Activated T-cell treated with anti-CD3 and anti-CD28 coated beads, Interleukin-2, amount 50 U/mL, for 72 hours (primary cell): ENCODE measurements around the gene LHPP. TPM values are rescaled to one million over a fixed set of nuclear protein-coding genes. Genes with fewer than 3 reads are reported as not detected.
A peak's percentile ranks its signal among the peaks of the same experiment; 100 is the strongest.

ENCODE experiments used
- ATAC-seq, 2 donors: fragments of 150-1000 bp; cut with Tn5 transposase; replicated peaks in 1 of 2; 2 replicates each; pipeline ENCODE4 v1.10.0; 2021; ENCODE audit warnings: moderate library complexity in 2 of 2, mild to moderate bottlenecking in 1 of 2
- DNase-seq, 2 donors: peaks; one replicate each; pipeline ENCODE4 v3.0.0; 2021 to 2022; ENCODE audit warnings: mixed read lengths in 1 of 2
- H3K27ac Mint-ChIP-seq: one replicate; pipeline ENCODE4 v1.8.0; 2022; ENCODE audit warnings: mild to moderate bottlenecking, moderate library complexity, mixed read lengths
- H3K27me3 Mint-ChIP-seq: one replicate; pipeline ENCODE4 v1.8.0; 2022; ENCODE audit warnings: low read depth, mixed read lengths
- H3K36me3 Mint-ChIP-seq, 2 donors: one replicate each; pipeline ENCODE4 v1.8.0; 2022; ENCODE audit warnings: mixed read lengths in 2 of 2, mild to moderate bottlenecking in 1 of 2; ENCODE audit not compliant: insufficient read depth in 2 of 2
- H3K4me1 Mint-ChIP-seq: one replicate; pipeline ENCODE4 v1.8.0; 2022; ENCODE audit warnings: low read depth, mixed read lengths
- H3K4me3 Mint-ChIP-seq, 2 donors: one replicate each; pipeline ENCODE4 v1.8.0; 2022; ENCODE audit warnings: mild to moderate bottlenecking in 2 of 2, mixed read lengths in 2 of 2, moderate library complexity in 2 of 2
- H3K9me3 Mint-ChIP-seq, 2 donors: one replicate each; pipeline ENCODE4 v1.8.0; 2022; ENCODE audit warnings: mixed read lengths in 2 of 2
- total RNA-seq, 2 donors: library from RNA; stranded (reverse); gene quantifications; one replicate each; pipeline ENCODE4 v1.2.3, GENCODE V29; 2022

The LHPP gene
- total RNA-seq, 2 donors from 2014 or later = 8.7 to 13.5 TPM

GRCh38 chr10:124612611-124613498 is 151.2 kb downstream of the LHPP start:
- Mint-ChIP-seq H3K4me1 (peaks cover 40% of the 10 kb centered on the region), H3K9me3 (no peaks in the 10 kb centered on the region), H3K4me3 (peak overlapping the region in 1 of 2 donors; percentile 16), H3K27me3 (no peaks in the 10 kb centered on the region), H3K36me3 (no peaks in the 10 kb centered on the region), H3K27ac (peak overlapping the region; percentile 1)
- ATAC-seq (peak; percentile 26 to 38), DNase-seq (peak in 1 of 2 donors; percentile 13)

GRCh38 chr10:124614003-124614659 is 152.5 kb downstream of the LHPP start:
- Mint-ChIP-seq H3K4me1 (peaks cover 42% of the 10 kb centered on the region), H3K36me3 (no peaks in the 10 kb centered on the region), H3K27me3 (no peaks in the 10 kb centered on the region), H3K9me3 (no peaks in the 10 kb centered on the region), H3K4me3 (peak overlapping the region in 1 of 2 donors; percentile 59), H3K27ac (no peak overlapping the region)
- peak; percentile 58 to 69 for ATAC-seq
- peak; percentile 68 to 71 for DNase-seq

- no peaks in the 10 kb centered on the region for H3K27me3 Mint-ChIP-seq
- H3K36me3 Mint-ChIP-seq = no peaks in the 10 kb centered on the region
- H3K4me3 Mint-ChIP-seq = no peak overlapping the region
- DNase-seq = no peak
- H3K4me1 Mint-ChIP-seq = peaks cover 50% of the 10 kb centered on the region
- H3K9me3 Mint-ChIP-seq = no peaks in the 10 kb centered on the region
- H3K27ac Mint-ChIP-seq = no peak overlapping the region
- ATAC-seq = no peak
Measured at GRCh38 chr10:124615259-124615658, 153.6 kb downstream of the LHPP start.

GRCh38 chr10:124616040-124616835 is 154.6 kb downstream of the LHPP start:
- H3K4me3 Mint-ChIP-seq = peak overlapping the region; percentile 7 to 20
- no peaks in the 10 kb centered on the region for H3K36me3 Mint-ChIP-seq
- no peaks in the 10 kb centered on the region for H3K9me3 Mint-ChIP-seq
- H3K4me1 Mint-ChIP-seq = peaks cover 51% of the 10 kb centered on the region
- DNase-seq (no peak), ATAC-seq (peak in 1 of 2 donors; percentile 10)
- H3K27me3 Mint-ChIP-seq = no peaks in the 10 kb centered on the region
- H3K27ac Mint-ChIP-seq = no peak overlapping the region

GRCh38 chr10:124616836-124617130 is 155.2 kb downstream of the LHPP start:
- no peak for DNase-seq
- no peak for ATAC-seq
- Mint-ChIP-seq H3K27me3 (no peaks in the 10 kb centered on the region), H3K9me3 (no peaks in the 10 kb centered on the region), H3K36me3 (no peaks in the 10 kb centered on the region), H3K27ac (no peak overlapping the region), H3K4me3 (no peak overlapping the region), H3K4me1 (peaks cover 46% of the 10 kb centered on the region)

GRCh38 chr10:124618470-124619073 is 156.9 kb downstream of the LHPP start:
- peaks cover 34% of the 10 kb centered on the region for H3K4me1 Mint-ChIP-seq
- H3K27ac Mint-ChIP-seq = no peak overlapping the region
- ATAC-seq = no peak
- DNase-seq = no peak
- H3K4me3 Mint-ChIP-seq = no peak overlapping the region
- H3K36me3 Mint-ChIP-seq = no peaks in the 10 kb centered on the region
- no peaks in the 10 kb centered on the region for H3K27me3 Mint-ChIP-seq
- H3K9me3 Mint-ChIP-seq = no peaks in the 10 kb centered on the region

GRCh38 chr10:124619195-124619594 is 157.6 kb downstream of the LHPP start:
- Mint-ChIP-seq H3K27ac (no peak overlapping the region), H3K4me1 (peaks cover 27% of the 10 kb centered on the region), H3K27me3 (no peaks in the 10 kb centered on the region), H3K36me3 (no peaks in the 10 kb centered on the region), H3K9me3 (no peaks in the 10 kb centered on the region), H3K4me3 (no peak overlapping the region)
- DNase-seq (no peak), ATAC-seq (peak in 1 of 2 donors; percentile 4)

- no peak for DNase-seq
- no peak overlapping the region for H3K4me3 Mint-ChIP-seq
- H3K27ac Mint-ChIP-seq = no peak overlapping the region
- H3K27me3 Mint-ChIP-seq = peaks cover under 1% of the 10 kb centered on the region
- ATAC-seq = no peak
- H3K4me1 Mint-ChIP-seq = peaks cover 20% of the 10 kb centered on the region
- no peaks in the 10 kb centered on the region for H3K9me3 Mint-ChIP-seq
- no peaks in the 10 kb centered on the region for H3K36me3 Mint-ChIP-seq
Measured at GRCh38 chr10:124619802-124620490, 158.3 kb downstream of the LHPP start.

- peaks cover 17% of the 10 kb centered on the region for H3K4me1 Mint-ChIP-seq
- H3K36me3 Mint-ChIP-seq = no peaks in the 10 kb centered on the region
- H3K27me3 Mint-ChIP-seq = peaks cover 5% of the 10 kb centered on the region
- no peak overlapping the region for H3K27ac Mint-ChIP-seq
- ATAC-seq (no peak), DNase-seq (no peak)
- H3K9me3 Mint-ChIP-seq = no peaks in the 10 kb centered on the region
- no peak overlapping the region for H3K4me3 Mint-ChIP-seq
Measured at GRCh38 chr10:124621637-124622036, 160.0 kb downstream of the LHPP start.

GRCh38 chr10:124622158-124622557 is 160.5 kb downstream of the LHPP start:
- Mint-ChIP-seq H3K27ac (no peak overlapping the region), H3K36me3 (no peaks in the 10 kb centered on the region), H3K9me3 (no peaks in the 10 kb centered on the region), H3K4me1 (peaks cover 22% of the 10 kb centered on the region), H3K27me3 (peaks cover 5% of the 10 kb centered on the region), H3K4me3 (no peak overlapping the region)
- no peak for ATAC-seq
- no peak for DNase-seq

GRCh38 chr10:124622866-124623536 is 161.4 kb downstream of the LHPP start:
- Mint-ChIP-seq H3K9me3 (no peaks in the 10 kb centered on the region), H3K27ac (no peak overlapping the region), H3K4me3 (no peak overlapping the region), H3K27me3 (peaks cover 5% of the 10 kb centered on the region), H3K4me1 (peaks cover 31% of the 10 kb centered on the region), H3K36me3 (no peaks in the 10 kb centered on the region)
- no peak for DNase-seq
- no peak for ATAC-seq

- Mint-ChIP-seq H3K27ac (no peak overlapping the region), H3K27me3 (peaks cover 6% of the 10 kb centered on the region), H3K36me3 (no peaks in the 10 kb centered on the region), H3K9me3 (no peaks in the 10 kb centered on the region), H3K4me3 (no peak overlapping the region), H3K4me1 (peaks cover 34% of the 10 kb centered on the region)
- ATAC-seq (no peak), DNase-seq (no peak)
Measured at GRCh38 chr10:124624006-124624405, 162.4 kb downstream of the LHPP start.
